Measurements from ENCODE around the gene PYGB.

DNA sequence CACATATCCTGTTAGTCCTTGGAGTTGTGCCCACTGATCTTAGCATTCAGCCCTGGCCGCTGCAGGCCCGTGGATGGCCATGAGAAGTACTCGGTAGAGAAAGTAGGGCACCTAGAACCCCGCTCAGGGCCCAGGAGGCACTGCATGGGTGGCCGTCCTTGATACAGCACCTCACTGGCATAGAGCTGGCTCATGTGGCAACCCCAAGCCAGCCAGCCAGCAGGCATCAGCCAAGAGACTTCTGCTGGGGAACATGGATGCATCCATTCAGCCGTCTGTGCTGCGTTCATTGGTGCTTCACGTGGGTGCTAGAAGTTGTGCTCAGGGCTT, 10.6 kb downstream of the PYGB start:
- TF ChIP-seq SUZ12 (IDR thresholded peaks at IDR 0.05; ENCODE audit: extremely low read depth, insufficient read depth, insufficient read length) (no peak), YY1 (IDR thresholded peaks at IDR 0.05; ENCODE audit: insufficient read depth, insufficient read length) (no peak)

All from NT2/D1 (cell line).